ENCODE results near the gene STK24.

Gene STK24

DNA sequence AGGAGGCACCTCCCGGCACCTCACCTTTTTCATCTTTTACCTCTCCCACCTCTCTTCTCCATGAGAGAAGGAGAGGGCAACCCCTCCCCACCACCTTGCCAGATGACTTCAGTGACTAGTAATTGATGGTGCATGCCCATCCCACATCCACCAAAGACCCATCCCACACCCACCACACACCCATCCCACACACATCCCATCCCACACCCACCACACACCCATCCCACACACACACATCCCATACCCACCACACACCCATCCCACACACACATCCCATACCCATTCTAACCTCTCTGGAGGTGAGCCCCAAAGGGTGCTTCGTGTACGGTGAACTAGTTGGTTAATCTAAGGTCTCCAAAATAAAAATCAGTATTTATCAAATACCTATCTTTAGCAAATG, 44.7 kb downstream of the STK24 start:
- TF ChIP-seq, protein P1, sequence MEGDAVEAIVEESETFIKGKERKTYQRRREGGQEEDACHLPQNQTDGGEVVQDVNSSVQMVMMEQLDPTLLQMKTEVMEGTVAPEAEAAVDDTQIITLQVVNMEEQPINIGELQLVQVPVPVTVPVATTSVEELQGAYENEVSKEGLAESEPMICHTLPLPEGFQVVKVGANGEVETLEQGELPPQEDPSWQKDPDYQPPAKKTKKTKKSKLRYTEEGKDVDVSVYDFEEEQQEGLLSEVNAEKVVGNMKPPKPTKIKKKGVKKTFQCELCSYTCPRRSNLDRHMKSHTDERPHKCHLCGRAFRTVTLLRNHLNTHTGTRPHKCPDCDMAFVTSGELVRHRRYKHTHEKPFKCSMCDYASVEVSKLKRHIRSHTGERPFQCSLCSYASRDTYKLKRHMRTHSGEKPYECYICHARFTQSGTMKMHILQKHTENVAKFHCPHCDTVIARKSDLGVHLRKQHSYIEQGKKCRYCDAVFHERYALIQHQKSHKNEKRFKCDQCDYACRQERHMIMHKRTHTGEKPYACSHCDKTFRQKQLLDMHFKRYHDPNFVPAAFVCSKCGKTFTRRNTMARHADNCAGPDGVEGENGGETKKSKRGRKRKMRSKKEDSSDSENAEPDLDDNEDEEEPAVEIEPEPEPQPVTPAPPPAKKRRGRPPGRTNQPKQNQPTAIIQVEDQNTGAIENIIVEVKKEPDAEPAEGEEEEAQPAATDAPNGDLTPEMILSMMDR (conservative IDR thresholded peaks at IDR 0.05), result no peak

DNA sequence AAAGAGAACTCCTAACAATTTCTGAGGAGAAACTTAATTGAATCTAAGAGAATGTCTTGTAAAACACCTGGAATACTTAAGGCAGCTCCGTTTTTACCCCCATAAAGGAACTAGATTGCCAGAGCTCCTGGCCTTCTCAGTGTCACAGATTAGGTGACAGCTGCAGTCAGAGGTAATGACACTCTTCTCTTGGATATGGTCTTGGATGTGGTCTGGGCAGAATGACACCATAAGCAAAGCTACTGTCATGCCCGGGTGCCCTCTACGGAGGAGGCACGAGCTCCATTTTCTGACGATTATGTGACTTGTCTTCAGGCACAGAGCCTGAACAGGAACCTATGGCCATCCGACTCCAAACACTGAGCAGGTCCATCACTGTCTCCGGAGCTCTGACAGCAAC, 46.7 kb downstream of the STK24 start:
- TF ChIP-seq, protein P1 (conservative IDR thresholded peaks at IDR 0.05), result no peak
- H3K27ac ChIP-seq, result no peak overlapping the region

More for the DNA sequence above, 44.7 kb downstream of the STK24 start:
- H3K27ac ChIP-seq, result no peak overlapping the region

DNA sequence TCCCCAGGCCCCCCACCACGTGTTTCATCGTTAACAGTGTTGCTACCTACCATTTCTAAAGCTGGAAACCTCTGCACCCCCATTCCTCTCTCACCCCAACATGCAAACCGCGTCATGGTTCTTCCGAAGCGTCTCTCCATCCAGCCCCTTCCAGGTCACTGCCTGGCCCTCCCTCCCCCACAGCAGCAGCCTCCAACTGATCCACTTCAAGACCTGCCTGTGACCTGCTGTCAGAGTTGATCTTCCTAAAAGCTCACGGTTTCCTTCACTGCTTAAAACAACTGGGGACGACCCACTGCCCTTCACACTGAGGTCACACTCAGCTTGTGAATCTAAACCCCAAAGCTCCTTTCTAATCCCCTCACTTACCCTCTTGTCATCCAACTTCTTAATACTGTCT, 47.7 kb downstream of the STK24 start:
- H3K27ac ChIP-seq, result no peak overlapping the region
- TF ChIP-seq, protein P1 (conservative IDR thresholded peaks at IDR 0.05), result no peak

DNA sequence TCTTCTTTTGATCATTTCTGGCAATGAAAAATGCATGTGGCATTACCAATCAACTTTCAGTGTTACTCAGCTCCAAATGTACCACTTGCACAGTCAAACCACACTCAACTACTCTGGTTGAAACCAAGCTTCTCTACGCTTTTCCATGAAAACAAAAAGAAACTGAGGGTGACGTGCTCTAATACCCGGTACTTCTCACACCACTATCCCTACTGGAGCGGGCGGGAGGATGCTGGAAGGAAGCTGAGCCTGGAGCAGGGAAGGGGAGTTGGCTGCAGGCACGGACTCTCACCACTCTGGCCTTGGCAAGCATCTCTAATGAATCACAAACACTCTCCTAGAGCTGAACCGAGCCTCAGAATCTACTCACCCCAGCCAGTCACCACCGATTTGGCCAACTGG, 48.2 kb downstream of the STK24 start:
- TF ChIP-seq, protein P1 (conservative IDR thresholded peaks at IDR 0.05), result no peak
- no peak overlapping the region for H3K27ac ChIP-seq

DNA sequence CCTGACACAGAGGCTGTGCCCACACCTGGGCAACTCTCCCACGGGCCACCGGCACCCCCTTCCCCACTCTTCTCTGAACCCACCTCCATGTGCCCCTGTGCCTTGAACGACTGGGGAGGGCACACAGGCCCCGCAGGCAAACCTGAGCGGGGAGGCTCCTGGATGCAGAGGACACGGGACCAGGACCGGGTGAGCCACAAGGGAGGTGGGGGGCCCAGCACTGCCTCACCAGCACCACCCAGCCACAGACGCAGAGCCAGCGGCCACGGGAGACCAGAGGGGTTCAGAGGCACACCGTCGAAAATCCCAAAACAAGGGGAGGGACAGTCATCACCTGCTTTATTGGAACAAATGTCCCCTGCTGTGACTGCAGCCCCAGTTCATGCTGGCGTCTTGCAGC, 49.4 kb downstream of the STK24 start:
- TF ChIP-seq, protein P1 (conservative IDR thresholded peaks at IDR 0.05), result no peak
- no peak overlapping the region for H3K27ac ChIP-seq

DNA sequence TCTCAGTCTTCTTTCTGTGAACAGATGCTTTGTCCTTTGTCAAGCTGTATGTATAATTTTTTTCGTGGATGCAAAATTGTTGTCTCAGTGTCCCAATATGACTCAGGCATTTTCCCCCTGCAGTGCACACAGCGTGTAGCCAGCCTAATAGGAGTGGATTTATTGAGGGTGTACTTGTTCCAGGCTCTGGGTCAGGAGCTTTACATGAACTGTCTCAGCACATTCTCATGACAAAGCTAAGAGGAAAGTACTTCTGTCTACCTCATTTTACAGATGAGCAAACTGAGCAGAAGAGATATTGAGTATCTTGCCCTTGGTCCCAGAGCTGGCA, 50.8 kb downstream of the STK24 start:
- no peak overlapping the region for H3K27ac ChIP-seq
- TF ChIP-seq, protein P1 (conservative IDR thresholded peaks at IDR 0.05), result no peak

DNA sequence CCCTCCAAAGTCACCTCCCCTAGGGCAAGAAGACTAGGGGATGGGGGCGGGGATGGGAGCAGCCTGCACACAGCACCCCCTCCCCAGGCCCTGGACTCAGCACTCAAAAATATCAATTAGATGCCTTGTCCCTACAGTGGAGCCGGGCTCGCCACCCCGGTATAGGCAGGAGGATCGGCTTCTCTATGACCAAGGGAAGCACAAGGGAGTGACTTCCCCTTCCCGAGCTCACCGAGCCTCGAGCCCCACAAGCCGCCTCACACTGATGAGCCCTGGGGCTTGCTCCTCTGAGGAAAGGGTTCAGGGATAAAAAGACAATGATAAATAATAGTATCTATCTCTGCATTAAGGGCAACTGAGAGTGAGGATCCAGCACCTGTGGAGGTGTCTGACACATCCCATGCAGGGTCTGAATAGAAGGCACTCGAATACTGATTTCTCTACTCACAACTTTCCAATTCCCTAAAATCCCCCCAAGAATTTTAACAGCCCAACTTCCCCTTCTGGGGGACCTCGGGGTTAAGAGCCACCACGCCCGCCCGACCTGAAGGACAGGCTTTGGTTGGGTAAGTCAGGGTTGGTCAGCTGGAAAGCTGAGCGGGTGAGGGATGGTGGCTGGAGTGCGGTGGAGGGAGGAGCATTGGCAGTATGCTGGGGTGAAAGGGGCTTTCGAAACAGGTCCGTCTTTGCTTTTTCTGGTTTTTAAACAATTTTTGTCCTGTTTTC, 51.3 kb downstream of the STK24 start:
- no peak overlapping the region for H3K27ac ChIP-seq
- TF ChIP-seq, protein P1 (conservative IDR thresholded peaks at IDR 0.05), result no peak

Measured in VCaP (cell line).